HL-60 (cell line): ENCODE measurements around the gene DIO1.

Experiments
- GABPA ChIP-seq: IDR thresholded peaks from 2 replicates; pipeline ENCODE4 v1.6.1; 2012; ENCODE audit warnings: low read depth
- POLR2AphosphoS5 ChIP-seq: IDR thresholded peaks from 2 replicates; pipeline ENCODE4 v1.6.1; 2012; ENCODE audit warnings: low read depth
- SPI1 ChIP-seq: IDR thresholded peaks from 2 replicates; pipeline ENCODE4 v1.6.1; 2012; ENCODE audit warnings: low read depth, mild to moderate bottlenecking, borderline replicate concordance
- TF ChIP-seq, protein P1 (sequence below): IDR thresholded peaks from one replicate; pipeline ENCODE4 v1.5.1; 2011; ENCODE audit warnings: low read length, control low read depth, inconsistent platforms; ENCODE audit not compliant: insufficient read depth
- TF ChIP-seq, protein P2 (sequence below): IDR thresholded peaks from 2 replicates; pipeline ENCODE4 v1.6.1; 2012; ENCODE audit warnings: low read depth; ENCODE audit not compliant: insufficient replicate concordance

DNA sequence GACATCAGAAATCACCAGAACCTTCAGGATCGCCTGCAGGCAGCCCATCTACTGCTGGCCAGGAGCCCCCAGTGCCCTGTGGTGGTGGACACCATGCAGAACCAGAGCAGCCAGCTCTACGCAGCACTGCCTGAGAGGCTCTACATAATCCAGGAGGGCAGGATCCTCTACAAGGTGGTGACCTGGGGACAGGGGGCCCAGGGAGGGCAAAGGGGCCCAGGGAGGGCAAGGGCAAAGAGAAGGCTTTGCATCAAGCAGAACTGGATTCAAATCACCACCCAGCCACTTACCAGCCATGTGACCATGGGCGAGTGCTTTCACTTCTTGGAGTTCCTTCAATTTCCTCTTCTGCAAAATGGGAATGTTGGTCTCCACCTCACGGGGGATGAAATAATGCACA, 12.1 kb downstream of the DIO1 start:
- TF ChIP-seq, protein P1, sequence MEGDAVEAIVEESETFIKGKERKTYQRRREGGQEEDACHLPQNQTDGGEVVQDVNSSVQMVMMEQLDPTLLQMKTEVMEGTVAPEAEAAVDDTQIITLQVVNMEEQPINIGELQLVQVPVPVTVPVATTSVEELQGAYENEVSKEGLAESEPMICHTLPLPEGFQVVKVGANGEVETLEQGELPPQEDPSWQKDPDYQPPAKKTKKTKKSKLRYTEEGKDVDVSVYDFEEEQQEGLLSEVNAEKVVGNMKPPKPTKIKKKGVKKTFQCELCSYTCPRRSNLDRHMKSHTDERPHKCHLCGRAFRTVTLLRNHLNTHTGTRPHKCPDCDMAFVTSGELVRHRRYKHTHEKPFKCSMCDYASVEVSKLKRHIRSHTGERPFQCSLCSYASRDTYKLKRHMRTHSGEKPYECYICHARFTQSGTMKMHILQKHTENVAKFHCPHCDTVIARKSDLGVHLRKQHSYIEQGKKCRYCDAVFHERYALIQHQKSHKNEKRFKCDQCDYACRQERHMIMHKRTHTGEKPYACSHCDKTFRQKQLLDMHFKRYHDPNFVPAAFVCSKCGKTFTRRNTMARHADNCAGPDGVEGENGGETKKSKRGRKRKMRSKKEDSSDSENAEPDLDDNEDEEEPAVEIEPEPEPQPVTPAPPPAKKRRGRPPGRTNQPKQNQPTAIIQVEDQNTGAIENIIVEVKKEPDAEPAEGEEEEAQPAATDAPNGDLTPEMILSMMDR = no peak
- TF ChIP-seq POLR2AphosphoS5 (no peak), GABPA (no peak), SPI1 (no peak)
- TF ChIP-seq, protein P2, sequence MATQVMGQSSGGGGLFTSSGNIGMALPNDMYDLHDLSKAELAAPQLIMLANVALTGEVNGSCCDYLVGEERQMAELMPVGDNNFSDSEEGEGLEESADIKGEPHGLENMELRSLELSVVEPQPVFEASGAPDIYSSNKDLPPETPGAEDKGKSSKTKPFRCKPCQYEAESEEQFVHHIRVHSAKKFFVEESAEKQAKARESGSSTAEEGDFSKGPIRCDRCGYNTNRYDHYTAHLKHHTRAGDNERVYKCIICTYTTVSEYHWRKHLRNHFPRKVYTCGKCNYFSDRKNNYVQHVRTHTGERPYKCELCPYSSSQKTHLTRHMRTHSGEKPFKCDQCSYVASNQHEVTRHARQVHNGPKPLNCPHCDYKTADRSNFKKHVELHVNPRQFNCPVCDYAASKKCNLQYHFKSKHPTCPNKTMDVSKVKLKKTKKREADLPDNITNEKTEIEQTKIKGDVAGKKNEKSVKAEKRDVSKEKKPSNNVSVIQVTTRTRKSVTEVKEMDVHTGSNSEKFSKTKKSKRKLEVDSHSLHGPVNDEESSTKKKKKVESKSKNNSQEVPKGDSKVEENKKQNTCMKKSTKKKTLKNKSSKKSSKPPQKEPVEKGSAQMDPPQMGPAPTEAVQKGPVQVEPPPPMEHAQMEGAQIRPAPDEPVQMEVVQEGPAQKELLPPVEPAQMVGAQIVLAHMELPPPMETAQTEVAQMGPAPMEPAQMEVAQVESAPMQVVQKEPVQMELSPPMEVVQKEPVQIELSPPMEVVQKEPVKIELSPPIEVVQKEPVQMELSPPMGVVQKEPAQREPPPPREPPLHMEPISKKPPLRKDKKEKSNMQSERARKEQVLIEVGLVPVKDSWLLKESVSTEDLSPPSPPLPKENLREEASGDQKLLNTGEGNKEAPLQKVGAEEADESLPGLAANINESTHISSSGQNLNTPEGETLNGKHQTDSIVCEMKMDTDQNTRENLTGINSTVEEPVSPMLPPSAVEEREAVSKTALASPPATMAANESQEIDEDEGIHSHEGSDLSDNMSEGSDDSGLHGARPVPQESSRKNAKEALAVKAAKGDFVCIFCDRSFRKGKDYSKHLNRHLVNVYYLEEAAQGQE = no peak
